Thoracic aorta (tissue), 2 donors: ENCODE results near the gene RETREG1. TPM values are rescaled to one million over a fixed set of nuclear protein-coding genes. Genes with fewer than 3 reads are reported as not detected.
"Not testable (repeated sequence)": the region's sequence is repeated elsewhere in the genome, so short reads cannot be mapped to it uniquely, and the experiment has no call there.

ENCODE experiments used
- ATAC-seq: fragments of 150-250 bp; one replicate; pipeline ENCODE4 v1.8.0; 2017; ENCODE audit warnings: low read depth; ENCODE audit not compliant: insufficient number of reproducible peaks, low FRiP score
- DNase-seq: peaks from one replicate; pipeline ENCODE4 v3.0.0-alpha.2; 2020; ENCODE audit warnings: low spot score
- H3K27ac ChIP-seq, 2 donors: fragments of 200-600 bp; sonication (generic); 1 replicate in 1 of 2; 2 replicates in 1 of 2; pipeline ENCODE4 v1.5.1; 2016; ENCODE audit warnings: mild to moderate bottlenecking in 2 of 2, moderate library complexity in 2 of 2
- H3K27me3 ChIP-seq: fragments of 200-600 bp; sonication (generic); replicated peaks from 2 replicates; pipeline ENCODE4 v1.6.0; 2016; ENCODE audit warnings: mild to moderate bottlenecking; ENCODE audit not compliant: insufficient read depth
- H3K36me3 ChIP-seq: fragments of 200-600 bp; sonication (generic); one replicate; pipeline ENCODE4 v1.5.1; 2016
- H3K4me1 ChIP-seq, 2 donors: fragments of 200-600 bp; sonication (generic); 1 replicate in 1 of 2; 2 replicates in 1 of 2; pipeline versions ENCODE4 v1.5.1 to v1.6.0; 2016; ENCODE audit warnings: low read depth in 2 of 2, mild to moderate bottlenecking in 1 of 2; ENCODE audit not compliant: control insufficient read depth in 1 of 2
- H3K4me3 ChIP-seq: fragments of 200-600 bp; sonication (generic); 2 replicates; pipeline ENCODE4 v1.5.1; 2016; ENCODE audit warnings: mild to moderate bottlenecking
- H3K9me3 ChIP-seq: fragments of 200-600 bp; sonication (generic); 2 replicates; pipeline ENCODE4 v1.5.1; 2016
- CTCF ChIP-seq: fragments of 200-600 bp; sonication (generic); IDR thresholded peaks from one replicate; pipeline ENCODE4 v1.5.1; 2019; ENCODE audit warnings: antibody characterized with exemption
- total RNA-seq, 2 donors: library from RNA; depleted of rRNA; stranded (reverse); fragments of >200 nt; gene quantifications; one replicate each; pipeline versions ENCODE4 v1.1.0 to v1.2.3, GENCODE V29; 2016

RETREG1 gene
- total RNA-seq, 2 donors from 2014 or later, result 3.8 to 6.5 TPM

DNA sequence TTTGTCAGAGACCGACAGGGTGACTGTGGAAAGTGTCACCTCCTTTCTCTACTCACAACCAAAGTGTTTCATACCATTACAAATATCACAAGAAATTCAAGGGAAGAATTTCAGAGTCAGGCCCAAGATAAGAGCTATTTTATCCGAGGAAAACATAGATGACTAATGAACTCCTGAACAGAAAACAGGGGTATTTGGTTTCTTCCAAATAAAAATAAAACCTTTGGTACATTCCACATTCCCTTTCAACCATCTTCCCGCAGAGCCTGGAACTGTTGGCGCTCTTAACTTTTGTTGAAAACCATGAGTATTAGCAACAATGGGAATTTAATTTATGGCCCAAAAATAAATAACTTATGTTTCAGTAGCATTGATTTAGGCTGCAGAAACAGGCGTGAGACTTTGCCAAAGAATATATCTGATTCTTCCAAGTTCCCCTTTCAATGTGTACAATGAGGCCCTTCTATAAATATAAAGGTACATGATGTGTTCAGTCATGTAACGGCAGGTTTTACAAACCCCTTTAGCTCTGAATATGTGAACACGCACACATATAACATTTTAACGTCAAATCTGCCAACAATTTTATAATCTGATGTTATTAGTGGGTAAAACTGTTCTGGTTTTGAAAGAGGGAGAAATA lies 69.5 kb downstream of the RETREG1 start:
- no peak for DNase-seq
- Histone ChIP-seq H3K27ac (peak overlapping the region in 1 of 2 donors; percentile 51), H3K27me3 (no peaks in the 10 kb centered on the region), H3K4me3 (no peak overlapping the region), H3K36me3 (no peaks in the 10 kb centered on the region), H3K9me3 (no peaks in the 10 kb centered on the region), H3K4me1 (peaks cover 5 to 15% of the 10 kb centered on the region in 2 donors)
- TF ChIP-seq CTCF, result no peak
- ATAC-seq, result no peak

GRCh38 chr5:16546732-16547131 lies 70.1 kb downstream of the RETREG1 start:
- DNase-seq, result no peak
- no peaks in the 10 kb centered on the region for H3K36me3 ChIP-seq
- peaks cover 5 to 15% of the 10 kb centered on the region in 2 donors for H3K4me1 ChIP-seq
- H3K27ac ChIP-seq, result peak overlapping the region in 1 of 2 donors; percentile 51
- no peaks in the 10 kb centered on the region for H3K9me3 ChIP-seq
- H3K27me3 ChIP-seq, result no peaks in the 10 kb centered on the region
- TF ChIP-seq CTCF, result no peak
- no peak overlapping the region for H3K4me3 ChIP-seq
- no peak for ATAC-seq

DNA sequence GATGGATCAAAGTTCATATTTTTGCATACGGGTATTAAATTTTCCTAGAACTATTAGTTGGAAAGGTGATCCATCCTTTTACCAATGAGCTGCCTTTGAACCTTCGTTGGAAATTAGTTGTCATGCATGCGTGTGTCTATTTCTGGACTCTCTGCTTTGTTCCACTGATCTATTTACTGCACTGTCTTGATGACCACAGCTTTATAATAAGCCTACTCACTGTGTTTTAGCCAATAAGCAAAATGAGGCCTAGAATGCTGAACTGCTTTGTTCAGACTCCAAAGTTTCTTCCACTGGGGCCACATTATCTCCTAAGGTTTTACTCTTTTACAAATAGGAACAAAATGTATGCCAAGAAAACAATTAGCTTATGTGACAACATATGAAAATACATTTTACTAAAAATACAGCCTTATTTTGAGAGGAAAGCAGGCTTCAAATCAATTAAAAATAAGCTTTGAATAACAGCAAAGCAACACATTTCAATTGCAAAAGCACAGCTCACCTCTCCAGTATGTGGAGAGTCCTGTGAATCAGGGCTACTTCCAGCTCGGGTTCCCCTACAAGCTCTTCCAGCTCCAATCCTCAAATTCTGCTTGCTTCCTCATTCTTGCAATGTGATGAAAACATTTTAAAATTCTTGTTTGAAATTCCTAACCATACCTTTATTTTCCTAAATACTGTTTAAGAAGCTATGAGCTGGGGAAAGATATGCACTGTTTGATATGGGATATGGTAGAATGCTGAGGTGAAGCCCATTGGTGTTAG lies 72.0 kb downstream of the RETREG1 start:
- no peaks in the 10 kb centered on the region for H3K9me3 ChIP-seq
- no peak overlapping the region for H3K4me3 ChIP-seq
- TF ChIP-seq CTCF, result no peak
- DNase-seq, result no peak
- H3K27me3 ChIP-seq, result no peaks in the 10 kb centered on the region
- H3K27ac ChIP-seq, result no peak overlapping the region
- ATAC-seq, result no peak
- H3K36me3 ChIP-seq, result no peaks in the 10 kb centered on the region
- peaks cover 5 to 15% of the 10 kb centered on the region in 2 donors for H3K4me1 ChIP-seq

- H3K4me3 ChIP-seq, DNase-seq, H3K27ac ChIP-seq, ATAC-seq, H3K27me3 ChIP-seq, H3K9me3 ChIP-seq, H3K36me3 ChIP-seq: not testable (repeated sequence)
- peaks cover 8 to 21% of the 10 kb centered on the region in 2 donors for H3K4me1 ChIP-seq
Observed at GRCh38 chr5:16543206-16543605, 73.6 kb downstream of the RETREG1 start.

GRCh38 chr5:16542236-16542635 lies 74.6 kb downstream of the RETREG1 start:
- Histone ChIP-seq H3K27me3 (no peaks in the 10 kb centered on the region), H3K27ac (no peak overlapping the region), H3K4me3 (no peak overlapping the region), H3K9me3 (no peaks in the 10 kb centered on the region), H3K36me3 (no peaks in the 10 kb centered on the region), H3K4me1 (peaks cover 8 to 18% of the 10 kb centered on the region in 2 donors)
- ATAC-seq, result no peak
- no peak for TF ChIP-seq CTCF
- DNase-seq, result no peak

- not testable (repeated sequence) for H3K36me3 ChIP-seq, ATAC-seq, H3K27ac ChIP-seq, H3K9me3 ChIP-seq, H3K4me3 ChIP-seq, H3K27me3 ChIP-seq, DNase-seq
- H3K4me1 ChIP-seq, result peaks cover 3 to 11% of the 10 kb centered on the region in 2 donors
Observed at GRCh38 chr5:16541592-16541991, 75.2 kb downstream of the RETREG1 start.
